ENCODE measurements around the gene FKBP9. TPM values are rescaled to one million over a fixed set of nuclear protein-coding genes. Genes with fewer than 3 reads are reported as not detected.
A peak's percentile ranks its signal among the peaks of the same experiment; 100 is the strongest.
"Not testable (repeated sequence)": the region's sequence is repeated elsewhere in the genome, so short reads cannot be mapped to it uniquely, and the experiment has no call there.

The FKBP9 gene
- total RNA-seq, 1 donor from 2014 or later = 32.8 TPM

GRCh38 chr7:33004104-33004616 lies 46.9 kb downstream of the FKBP9 start:
- not testable (repeated sequence) for ATAC-seq; DNase-seq (ENCODE audit: low spot score)

DNA sequence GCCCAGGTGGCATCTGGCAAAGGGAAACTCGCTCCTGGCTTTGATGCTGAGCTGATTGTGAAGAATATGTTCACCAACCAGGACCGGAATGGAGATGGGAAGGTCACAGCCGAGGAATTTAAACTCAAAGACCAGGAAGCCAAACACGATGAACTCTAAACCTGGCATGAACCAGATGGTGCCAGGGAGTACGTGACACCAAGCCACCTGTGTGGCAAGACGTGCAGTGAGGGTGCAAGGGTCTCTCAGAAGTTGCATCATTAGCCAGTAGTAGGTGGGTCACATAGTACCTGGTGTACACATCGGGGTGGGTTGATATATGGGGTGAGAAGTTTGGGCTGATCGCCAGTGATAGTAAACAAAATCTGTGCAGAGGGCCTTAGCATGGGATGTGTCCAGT lies 48.0 kb downstream of the FKBP9 start:
- DNase-seq (ENCODE audit: low spot score) (peak; percentile 68), ATAC-seq (peak; percentile 90)

GRCh38 chr7:33005690-33006089 lies 48.5 kb downstream of the FKBP9 start:
- DNase-seq (ENCODE audit: low spot score); ATAC-seq: not testable (repeated sequence)

DNA sequence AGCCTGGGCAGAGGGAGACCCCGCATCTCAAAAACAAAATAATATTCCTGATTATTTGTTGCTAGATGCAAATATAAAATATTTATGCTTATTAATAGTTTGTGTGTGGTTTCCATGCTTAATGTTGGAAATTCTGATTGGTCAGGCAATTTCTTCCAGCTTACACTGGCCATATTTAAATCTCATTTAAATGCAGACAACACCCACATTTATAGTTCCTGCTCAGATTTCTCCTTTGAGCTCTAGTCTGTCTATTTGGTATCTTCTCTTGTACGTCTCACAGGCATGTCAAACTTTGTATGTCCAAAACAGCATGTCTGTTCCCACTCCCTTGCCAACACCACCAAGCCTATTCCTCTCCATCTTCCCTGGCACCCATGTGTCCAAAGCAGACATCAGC lies 52.5 kb downstream of the FKBP9 start:
- no peak for DNase-seq (ENCODE audit: low spot score)
- no peak for ATAC-seq

- no peak for DNase-seq (ENCODE audit: low spot score)
- ATAC-seq = no peak
Observed at GRCh38 chr7:33012364-33012763, 55.1 kb downstream of the FKBP9 start.

DNA sequence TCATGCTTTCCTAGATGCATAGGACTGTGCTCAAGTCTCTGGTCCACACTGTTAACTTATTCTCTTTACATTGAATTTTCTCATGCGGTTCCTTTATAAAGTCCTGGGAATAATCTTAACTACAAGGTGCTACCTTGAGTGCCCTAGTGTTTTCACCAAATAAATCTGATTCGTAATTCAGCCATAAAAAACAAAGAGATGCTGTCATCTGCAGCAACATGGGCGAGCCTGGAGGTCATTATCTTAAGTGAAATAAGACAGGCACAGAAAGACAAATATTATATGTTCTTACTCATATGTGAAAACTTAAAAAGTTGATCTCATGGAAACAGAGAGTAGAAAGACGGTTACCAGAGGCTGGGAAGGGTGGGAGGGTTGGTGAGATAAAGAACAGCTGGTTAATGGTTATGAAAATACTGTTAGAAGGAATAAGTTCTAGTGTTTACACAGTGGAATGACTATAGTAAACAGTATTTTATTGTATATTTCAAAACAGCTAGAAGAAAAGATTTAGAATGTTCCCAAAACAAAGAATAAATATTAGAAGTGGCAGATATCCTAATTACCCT lies 67.0 kb downstream of the FKBP9 start:
- ATAC-seq (no peak), DNase-seq (ENCODE audit: low spot score) (no peak)

DNA sequence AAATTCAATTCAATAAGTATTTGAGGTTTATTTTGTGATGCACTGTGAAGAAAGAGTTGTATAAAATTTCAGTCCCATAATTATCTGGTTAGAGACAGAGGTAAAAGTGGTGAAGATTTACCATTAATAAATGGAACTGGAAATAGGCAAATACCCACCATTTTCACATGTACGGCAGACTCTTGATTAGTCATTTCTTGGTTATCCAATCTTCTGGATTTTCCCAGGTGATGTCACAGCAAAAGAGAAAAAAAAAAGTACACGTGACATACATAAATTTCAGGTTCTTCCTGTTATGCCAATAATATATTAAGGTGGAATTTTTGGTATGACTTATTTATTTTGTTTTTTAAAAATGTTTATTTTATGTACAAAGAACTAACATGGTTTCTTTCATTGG lies 78.5 kb downstream of the FKBP9 start:
- no peak for DNase-seq (ENCODE audit: low spot score)
- no peak for ATAC-seq

DNA sequence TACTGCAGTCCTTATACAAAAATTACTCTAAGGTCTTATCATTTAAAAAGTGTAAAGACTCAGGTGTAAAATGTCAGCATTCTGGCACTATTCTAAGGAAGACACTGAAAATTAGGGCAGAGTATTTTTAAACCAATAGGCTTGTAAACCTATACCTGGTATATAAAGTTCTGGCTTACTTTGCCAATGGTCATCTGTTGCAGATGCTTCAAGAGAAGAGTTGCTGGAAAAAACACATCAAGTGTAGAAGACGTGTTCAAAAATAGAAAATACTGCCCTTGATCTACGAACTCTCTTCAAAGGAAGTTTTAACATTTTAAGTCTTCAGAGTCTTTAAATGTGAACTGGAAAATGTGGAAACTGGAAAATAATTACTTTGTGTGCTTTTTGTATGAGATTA lies 81.4 kb downstream of the FKBP9 start:
- DNase-seq (ENCODE audit: low spot score) (no peak), ATAC-seq (no peak)

GRCh38 chr7:33039257-33039902 lies 82.1 kb downstream of the FKBP9 start:
- ATAC-seq (peak; percentile 44), DNase-seq (ENCODE audit: low spot score) (no peak)

- no peak for DNase-seq (ENCODE audit: low spot score)
- ATAC-seq = no peak
Observed at GRCh38 chr7:33039903-33040292, 82.7 kb downstream of the FKBP9 start.

DNA sequence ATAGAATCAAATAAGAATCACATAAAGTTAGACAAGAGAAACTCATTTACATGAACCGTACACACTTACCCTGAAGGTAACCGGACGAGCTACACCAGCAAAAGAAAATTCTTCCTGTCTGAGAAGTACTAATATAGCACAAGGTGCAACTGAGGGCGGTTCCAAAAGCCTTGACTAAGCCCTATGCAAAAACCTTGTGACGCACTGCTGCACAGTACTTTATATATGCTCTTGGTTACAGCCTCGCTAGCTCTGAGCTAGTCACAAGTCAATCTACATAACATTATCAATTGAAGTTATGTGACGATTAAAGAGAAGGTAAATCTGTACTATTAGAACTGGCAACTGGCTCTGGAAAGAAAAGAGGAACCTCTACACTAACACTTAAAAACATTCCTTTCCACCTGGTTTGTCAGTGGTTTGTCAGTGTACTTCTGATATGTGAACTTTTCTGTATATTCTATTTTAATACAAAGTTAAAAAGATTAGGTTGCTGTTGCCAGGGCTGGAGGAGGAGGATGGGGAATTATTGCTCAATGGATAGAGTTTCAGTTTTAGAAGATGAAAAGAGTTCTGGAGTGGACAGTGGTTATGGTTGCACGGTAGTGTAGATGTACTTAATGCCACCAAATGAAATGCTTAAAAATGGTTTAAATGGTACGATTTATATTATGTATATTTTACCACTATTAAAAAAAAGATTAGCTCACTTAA lies 83.7 kb downstream of the FKBP9 start:
- peak; percentile 76 for ATAC-seq
- peak; percentile 58 for DNase-seq (ENCODE audit: low spot score)

DNA sequence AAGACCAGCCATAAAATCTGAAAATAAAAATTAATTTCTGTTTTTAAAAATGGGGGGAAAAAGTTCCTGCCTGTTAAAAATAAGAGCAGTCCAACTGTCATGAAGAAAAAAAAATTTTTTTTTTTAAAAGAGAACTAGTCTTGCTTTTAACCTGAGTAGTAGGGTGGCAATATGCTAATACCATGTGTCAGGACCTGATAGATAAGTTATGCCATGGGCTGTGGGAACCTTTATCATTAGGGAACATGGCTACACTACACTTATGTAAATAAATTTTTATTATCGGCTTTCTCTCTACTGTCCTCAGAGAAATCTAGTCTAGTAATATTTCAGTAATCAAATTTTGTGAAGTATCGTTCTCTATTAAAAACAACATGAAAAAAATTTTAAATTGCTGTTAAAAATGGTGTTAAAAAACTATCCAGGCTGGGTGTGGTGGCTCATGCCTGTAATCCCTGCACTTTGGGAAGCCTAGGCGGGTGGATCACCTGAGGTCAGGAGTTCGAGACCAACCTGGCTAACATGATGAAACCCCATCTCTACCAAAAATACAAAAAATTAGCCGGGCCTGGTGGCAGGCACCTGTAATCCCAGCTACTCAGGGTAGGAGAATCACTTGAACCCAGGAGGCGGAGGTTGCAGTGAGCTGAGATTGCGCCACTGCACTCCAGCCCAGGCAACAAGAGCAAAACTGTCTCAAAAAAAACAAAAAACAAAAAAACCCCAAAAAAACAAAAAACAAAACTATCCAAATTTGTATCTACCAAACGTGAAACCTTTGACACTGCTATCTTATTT lies 84.6 kb downstream of the FKBP9 start:
- no peak for ATAC-seq

GRCh38 chr7:33043501-33044400 lies 86.5 kb downstream of the FKBP9 start:
- DNase-seq (ENCODE audit: low spot score) (no peak), ATAC-seq (peak; percentile 44)

More for the DNA sequence above, 84.6 kb downstream of the FKBP9 start:
- no peak for DNase-seq (ENCODE audit: low spot score)

GRCh38 chr7:33044401-33044718 lies 87.1 kb downstream of the FKBP9 start:
- DNase-seq (ENCODE audit: low spot score) (no peak), ATAC-seq (peak; percentile 84)

GRCh38 chr7:33044986-33045385 lies 87.7 kb downstream of the FKBP9 start:
- no peak for DNase-seq (ENCODE audit: low spot score)
- no peak for ATAC-seq

GRCh38 chr7:33048257-33048656 lies 91.0 kb downstream of the FKBP9 start:
- DNase-seq (ENCODE audit: low spot score) (no peak), ATAC-seq (no peak)

- no peak for ATAC-seq
- no peak for DNase-seq (ENCODE audit: low spot score)
Observed at GRCh38 chr7:33048704-33049103, 91.5 kb downstream of the FKBP9 start.

GRCh38 chr7:33050535-33051318 lies 93.5 kb downstream of the FKBP9 start:
- DNase-seq (ENCODE audit: low spot score) = no peak
- ATAC-seq = peak; percentile 85

DNA sequence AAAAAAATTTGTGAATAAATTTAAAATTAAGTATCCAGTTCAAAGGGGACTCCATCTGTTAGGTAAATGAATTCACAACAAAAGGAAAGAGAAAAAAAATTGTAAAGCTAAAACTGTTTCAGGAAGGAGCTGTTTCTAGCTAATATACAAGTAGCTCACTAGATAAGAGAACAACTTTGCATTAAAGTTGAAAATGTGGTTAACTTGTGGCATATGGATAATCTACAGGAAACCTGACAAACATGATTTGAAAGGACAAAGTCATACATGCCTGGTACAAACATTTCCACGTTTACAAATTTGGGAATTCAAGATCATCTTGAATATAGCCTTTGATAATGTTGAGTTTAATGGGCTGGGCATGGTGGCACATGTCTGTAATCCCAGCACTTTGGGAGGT lies 96.5 kb downstream of the FKBP9 start:
- ATAC-seq (no peak), DNase-seq (ENCODE audit: low spot score) (no peak)
